OCI-LY1 (cell line): Measurements from ENCODE around the gene CEP68.
A peak's percentile ranks its signal among the peaks of the same experiment; 100 is the strongest.

ENCODE experiments used
- H2AFZ ChIP-seq: fragments of 200-600 bp; sonication (generic), shearing (Covaris generic); 2 replicates; pipeline ENCODE4 v1.6.0; 2014; ENCODE audit warnings: antibody characterized with exemption, mild to moderate bottlenecking, low read length
- H3F3A ChIP-seq: fragments of 200-600 bp; sonication (generic), shearing (Covaris generic); 2 replicates; pipeline ENCODE4 v1.6.0; 2014; ENCODE audit warnings: mild to moderate bottlenecking, antibody characterized with exemption, low read length, moderate library complexity; ENCODE audit not compliant: insufficient read depth
- H3K27ac ChIP-seq: fragments of 200-600 bp; sonication (generic); 2 replicates; pipeline ENCODE4 v1.5.1; 2014; ENCODE audit warnings: low read length, mixed run types, mild to moderate bottlenecking, low read depth; ENCODE audit not compliant: poor library complexity, severe bottlenecking
- H3K27me3 ChIP-seq: fragments of 200-600 bp; sonication (generic); 2 replicates; pipeline ENCODE4 v1.6.0; 2014; ENCODE audit warnings: antibody characterized with exemption, mild to moderate bottlenecking, low read length, moderate library complexity; ENCODE audit not compliant: insufficient read depth
- H3K36me3 ChIP-seq: fragments of 200-600 bp; sonication (generic); 2 replicates; pipeline ENCODE4 v1.6.1; 2014; ENCODE audit warnings: mild to moderate bottlenecking, antibody characterized with exemption, low read length, moderate library complexity, mixed read lengths; ENCODE audit not compliant: insufficient read depth
- H3K4me1 ChIP-seq: fragments of 200-600 bp; sonication (generic); 2 replicates; pipeline ENCODE4 v1.5.1; 2014; ENCODE audit warnings: mild to moderate bottlenecking, low read length, moderate library complexity; ENCODE audit not compliant: insufficient read depth, severe bottlenecking
- H3K4me2 ChIP-seq: fragments of 200-600 bp; sonication (generic), shearing (Covaris generic); 2 replicates; pipeline ENCODE4 v1.6.1; 2014; ENCODE audit warnings: low read length
- H3K4me3 ChIP-seq: fragments of 200-600 bp; sonication (generic); 2 replicates; pipeline ENCODE4 v1.5.1; 2014; ENCODE audit warnings: low read length, low read depth, mild to moderate bottlenecking, mixed read lengths; ENCODE audit not compliant: poor library complexity, severe bottlenecking
- H3K79me2 ChIP-seq: fragments of 200-600 bp; shearing (Covaris generic); 2 replicates; pipeline ENCODE4 v1.6.1; 2016; ENCODE audit warnings: mixed run types, low read length, mixed read lengths; ENCODE audit not compliant: insufficient read depth
- H3K9ac ChIP-seq: fragments of 200-600 bp; sonication (generic), shearing (Covaris generic); 2 replicates; pipeline ENCODE4 v1.6.1; 2014; ENCODE audit warnings: mild to moderate bottlenecking, low read length, mixed read lengths
- H3K9me2 ChIP-seq: fragments of 200-600 bp; sonication (generic), shearing (Covaris generic); 2 replicates; pipeline ENCODE4 v1.6.1; 2014; ENCODE audit warnings: low read depth, mild to moderate bottlenecking, low read length, mixed read lengths
- H3K9me3 ChIP-seq: fragments of 200-600 bp; shearing (Covaris generic); 2 replicates; pipeline ENCODE4 v1.6.1; 2014; ENCODE audit warnings: low read length, mixed read lengths
- H4K20me1 ChIP-seq: fragments of 200-600 bp; sonication (generic), shearing (Covaris generic); 2 replicates; pipeline ENCODE4 v1.6.0; 2016; ENCODE audit warnings: mild to moderate bottlenecking, low read length; ENCODE audit not compliant: insufficient read depth
- EZH2 ChIP-seq: fragments of 200-600 bp; sonication (generic), shearing (Covaris generic); IDR thresholded peaks from 2 replicates; pipeline ENCODE4 v1.8.0; 2017; ENCODE audit warnings: borderline replicate concordance, mixed run types, mild to moderate bottlenecking, antibody characterized with exemption, low read length, moderate library complexity, mixed read lengths
- TF ChIP-seq, protein P1 (sequence below): fragments of 200-600 bp; sonication (generic), shearing (Covaris generic); IDR thresholded peaks from 2 replicates; pipeline ENCODE4 v1.5.1; 2017; ENCODE audit warnings: mild to moderate bottlenecking, antibody characterized with exemption, low read length, moderate library complexity, mixed read lengths

Gene CEP68

DNA sequence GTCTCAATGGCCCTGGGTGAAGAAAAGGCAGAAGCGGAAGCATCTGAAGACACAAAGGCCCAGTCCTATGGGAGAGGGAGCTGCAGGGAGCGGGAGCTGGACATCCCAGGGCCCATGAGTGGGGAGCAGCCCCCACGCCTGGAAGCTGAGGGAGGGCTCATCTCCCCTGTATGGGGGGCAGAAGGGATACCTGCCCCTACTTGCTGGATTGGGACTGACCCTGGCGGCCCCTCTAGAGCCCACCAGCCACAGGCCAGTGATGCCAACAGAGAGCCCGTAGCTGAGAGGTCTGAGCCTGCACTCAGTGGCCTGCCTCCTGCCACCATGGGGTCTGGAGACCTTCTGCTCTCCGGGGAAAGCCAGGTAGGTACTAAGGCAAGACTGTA is 13.2 kb downstream of the CEP68 start:
- Histone ChIP-seq H3K9me2 (no peaks in the 10 kb centered on the region), H3K79me2 (no peaks in the 10 kb centered on the region), H4K20me1 (no peaks in the 10 kb centered on the region), H2AFZ (no peak overlapping the region), H3K4me3 (no peak overlapping the region), H3F3A (no peaks in the 10 kb centered on the region), H3K4me1 (peaks cover 46% of the 10 kb centered on the region), H3K4me2 (no peak overlapping the region), H3K9ac (no peak overlapping the region), H3K27me3 (no peaks in the 10 kb centered on the region), H3K27ac (peak overlapping the region; percentile 14), H3K36me3 (peaks cover 20% of the 10 kb centered on the region; the same call in 1 of the 2 replicates), H3K9me3 (no peaks in the 10 kb centered on the region)
- no peak for TF ChIP-seq EZH2
- TF ChIP-seq, protein P1, sequence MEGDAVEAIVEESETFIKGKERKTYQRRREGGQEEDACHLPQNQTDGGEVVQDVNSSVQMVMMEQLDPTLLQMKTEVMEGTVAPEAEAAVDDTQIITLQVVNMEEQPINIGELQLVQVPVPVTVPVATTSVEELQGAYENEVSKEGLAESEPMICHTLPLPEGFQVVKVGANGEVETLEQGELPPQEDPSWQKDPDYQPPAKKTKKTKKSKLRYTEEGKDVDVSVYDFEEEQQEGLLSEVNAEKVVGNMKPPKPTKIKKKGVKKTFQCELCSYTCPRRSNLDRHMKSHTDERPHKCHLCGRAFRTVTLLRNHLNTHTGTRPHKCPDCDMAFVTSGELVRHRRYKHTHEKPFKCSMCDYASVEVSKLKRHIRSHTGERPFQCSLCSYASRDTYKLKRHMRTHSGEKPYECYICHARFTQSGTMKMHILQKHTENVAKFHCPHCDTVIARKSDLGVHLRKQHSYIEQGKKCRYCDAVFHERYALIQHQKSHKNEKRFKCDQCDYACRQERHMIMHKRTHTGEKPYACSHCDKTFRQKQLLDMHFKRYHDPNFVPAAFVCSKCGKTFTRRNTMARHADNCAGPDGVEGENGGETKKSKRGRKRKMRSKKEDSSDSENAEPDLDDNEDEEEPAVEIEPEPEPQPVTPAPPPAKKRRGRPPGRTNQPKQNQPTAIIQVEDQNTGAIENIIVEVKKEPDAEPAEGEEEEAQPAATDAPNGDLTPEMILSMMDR: no peak

DNA sequence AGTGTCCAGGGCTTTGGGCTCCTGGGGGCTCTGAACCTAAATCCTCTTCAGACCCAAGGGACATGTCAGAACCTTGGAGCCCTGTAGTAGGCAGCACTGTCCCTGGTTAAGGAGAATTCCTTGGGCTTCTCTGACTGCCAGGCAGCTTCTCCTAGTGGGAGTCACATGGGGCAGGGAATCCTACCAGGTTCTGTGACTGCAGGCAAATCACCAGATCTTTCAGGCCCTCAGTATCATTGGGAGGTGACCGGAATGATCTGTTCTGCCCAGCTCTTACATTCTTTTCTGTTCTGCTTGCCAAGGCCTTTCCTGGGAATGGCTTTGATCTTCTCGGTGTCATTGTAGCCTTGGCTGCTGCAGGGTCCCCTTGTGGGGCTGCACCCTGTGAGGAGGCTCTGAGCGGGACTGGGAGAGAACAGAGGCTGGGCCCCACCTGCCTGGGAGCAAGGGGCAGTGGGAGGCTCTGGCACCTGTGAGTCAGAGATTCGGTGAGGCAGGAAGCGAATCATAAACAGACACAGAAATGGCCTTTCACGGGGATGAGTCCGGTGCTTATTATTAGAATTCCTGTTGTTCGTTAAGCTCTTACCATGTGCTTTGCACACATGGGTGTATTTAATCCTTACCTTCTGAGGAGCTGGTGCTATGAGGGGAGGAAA is 14.1 kb downstream of the CEP68 start:
- Histone ChIP-seq H3K36me3 (peaks cover 20% of the 10 kb centered on the region; the same call in 1 of the 2 replicates), H3K4me2 (no peak overlapping the region; the same call in 1 of the 2 replicates), H3K79me2 (no peaks in the 10 kb centered on the region), H3K9me2 (no peaks in the 10 kb centered on the region), H3K9me3 (no peaks in the 10 kb centered on the region), H3F3A (no peaks in the 10 kb centered on the region), H3K4me3 (no peak overlapping the region), H2AFZ (no peak overlapping the region), H3K4me1 (peaks cover 40% of the 10 kb centered on the region), H4K20me1 (no peaks in the 10 kb centered on the region), H3K27me3 (no peaks in the 10 kb centered on the region), H3K27ac (peak overlapping the region; percentile 9), H3K9ac (no peak overlapping the region)
- no peak for TF ChIP-seq EZH2
- TF ChIP-seq, protein P1: no peak

DNA sequence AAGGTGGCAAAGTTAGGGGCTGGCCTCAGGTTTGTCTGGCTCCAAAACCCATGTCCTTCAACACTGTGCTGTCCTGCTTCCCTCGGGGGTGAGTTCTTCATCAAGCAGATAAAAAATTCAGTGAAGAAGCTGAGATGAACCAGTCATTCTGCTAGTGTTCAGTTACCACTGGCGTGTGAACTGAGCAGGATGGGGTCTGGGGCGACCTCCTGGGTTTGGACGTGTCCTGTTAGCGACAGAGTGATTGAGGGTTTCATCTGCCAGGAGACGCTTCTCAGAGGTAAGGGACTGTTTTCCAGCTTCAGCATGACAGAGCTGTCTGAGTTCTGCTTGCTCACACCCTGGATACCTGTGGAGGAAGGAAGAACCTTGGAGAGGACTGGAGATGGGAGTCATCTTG is 14.6 kb downstream of the CEP68 start:
- Histone ChIP-seq H3K27me3 (no peaks in the 10 kb centered on the region), H4K20me1 (no peaks in the 10 kb centered on the region), H2AFZ (no peak overlapping the region), H3K9ac (no peak overlapping the region), H3K79me2 (no peaks in the 10 kb centered on the region), H3K4me1 (peaks cover 34% of the 10 kb centered on the region), H3K27ac (peak overlapping the region; percentile 9), H3F3A (no peaks in the 10 kb centered on the region), H3K36me3 (peaks cover 20% of the 10 kb centered on the region; the same call in 1 of the 2 replicates), H3K4me2 (no peak overlapping the region), H3K9me2 (no peaks in the 10 kb centered on the region), H3K9me3 (no peaks in the 10 kb centered on the region), H3K4me3 (no peak overlapping the region)
- TF ChIP-seq EZH2: no peak
- TF ChIP-seq, protein P1: no peak
